Liver (tissue), 3 donors: ENCODE data around the gene PDE4D.

Experiments
- EGR1 ChIP-seq, 2 donors: IDR thresholded peaks; 2 replicates each; pipeline ENCODE4 v1.6.1; 2016 to 2018; ENCODE audit warnings: antibody characterized with exemption in 2 of 2, low read depth in 2 of 2
- FOXA1 ChIP-seq: IDR thresholded peaks from 2 replicates; pipeline ENCODE4 v1.6.1; 2016; ENCODE audit warnings: antibody characterized with exemption
- HNF4A ChIP-seq, 2 donors: conservative IDR thresholded peaks; 2 replicates each; pipeline ENCODE4 v1.6.1; 2016; ENCODE audit warnings: antibody characterized with exemption in 2 of 2, mild to moderate bottlenecking in 2 of 2
- HNF4G ChIP-seq: IDR thresholded peaks from 2 replicates; pipeline ENCODE4 v1.6.1; 2016; ENCODE audit warnings: antibody characterized with exemption
- MAX ChIP-seq: IDR thresholded peaks from 2 replicates; pipeline ENCODE4 v1.6.1; 2016; ENCODE audit warnings: antibody characterized with exemption
- RXRA ChIP-seq, 2 donors: IDR thresholded peaks; 2 replicates each; pipeline ENCODE4 v1.6.1; 2017 to 2018; ENCODE audit warnings: antibody characterized with exemption in 2 of 2, mild to moderate bottlenecking in 1 of 2
- SP1 ChIP-seq: IDR thresholded peaks from 2 replicates; pipeline ENCODE4 v1.6.1; 2018; ENCODE audit warnings: antibody characterized with exemption, mild to moderate bottlenecking
- YY1 ChIP-seq: IDR thresholded peaks from 2 replicates; pipeline ENCODE4 v1.6.1; 2016; ENCODE audit warnings: antibody characterized with exemption, mild to moderate bottlenecking
- TF ChIP-seq, protein P1 (sequence below): IDR thresholded peaks from 2 replicates; pipeline ENCODE4 v1.6.1; 2016; ENCODE audit warnings: antibody characterized with exemption, mild to moderate bottlenecking
- TF ChIP-seq, protein P2 (sequence below): fragments of 150-350 bp; IDR thresholded peaks from 2 replicates; pipeline ENCODE4 v1.5.1; 2017; ENCODE audit warnings: improper control_type of control experiment, low read depth, low read length; ENCODE audit not compliant: missing input control
- donor health status: healthy.
- donor health status: healthy.

DNA sequence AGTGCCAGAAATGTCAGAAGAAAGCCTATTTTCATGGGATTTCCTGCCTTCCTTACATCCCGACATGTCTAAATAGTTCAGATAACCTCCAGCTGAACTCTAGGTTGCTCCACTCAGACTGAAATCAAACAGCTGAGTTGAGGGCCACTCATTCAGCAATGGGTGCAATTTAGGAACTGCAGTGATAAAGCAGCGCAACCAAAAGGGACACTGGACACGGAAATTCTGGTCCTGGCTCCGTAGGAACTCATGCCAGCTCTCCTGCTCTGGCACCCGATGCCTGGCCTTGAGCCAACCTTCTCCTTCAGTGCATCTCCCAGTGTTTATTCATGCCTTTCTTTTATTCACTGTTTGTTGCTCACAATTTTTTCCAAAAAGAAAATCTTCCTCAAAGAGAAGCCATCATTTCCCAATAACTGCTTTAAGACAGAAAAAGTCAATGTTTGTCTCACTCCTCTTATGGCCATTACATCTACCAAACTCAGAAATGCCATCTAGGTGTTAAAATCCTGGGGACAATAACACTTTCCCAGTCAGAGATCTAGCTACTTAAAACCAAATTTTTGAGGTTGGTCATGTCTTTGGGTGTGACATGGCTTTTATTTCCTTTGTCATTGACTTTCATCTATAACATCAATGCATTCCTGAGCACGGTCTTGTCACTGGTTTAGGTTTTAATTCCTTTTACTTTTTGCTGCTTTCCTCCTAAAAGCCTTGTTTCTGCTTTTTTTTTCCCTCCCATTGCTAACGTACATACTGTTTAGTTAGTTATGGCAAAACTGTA, 126.9 kb downstream of the PDE4D start:
- TF ChIP-seq EGR1 (IDR thresholded peaks at IDR 0.05; ENCODE audit: low read depth in 2 of 2) (no peak), MAX (peak; percentile 22), HNF4G (no peak), HNF4A (conservative IDR thresholded peaks at IDR 0.05) (peak; percentile 18 to 51), SP1 (peak; percentile 64), FOXA1 (no peak), YY1 (peak; percentile 56), RXRA (IDR thresholded peaks at IDR 0.05) (peak; percentile 65 to 91)
- TF ChIP-seq, protein P1, sequence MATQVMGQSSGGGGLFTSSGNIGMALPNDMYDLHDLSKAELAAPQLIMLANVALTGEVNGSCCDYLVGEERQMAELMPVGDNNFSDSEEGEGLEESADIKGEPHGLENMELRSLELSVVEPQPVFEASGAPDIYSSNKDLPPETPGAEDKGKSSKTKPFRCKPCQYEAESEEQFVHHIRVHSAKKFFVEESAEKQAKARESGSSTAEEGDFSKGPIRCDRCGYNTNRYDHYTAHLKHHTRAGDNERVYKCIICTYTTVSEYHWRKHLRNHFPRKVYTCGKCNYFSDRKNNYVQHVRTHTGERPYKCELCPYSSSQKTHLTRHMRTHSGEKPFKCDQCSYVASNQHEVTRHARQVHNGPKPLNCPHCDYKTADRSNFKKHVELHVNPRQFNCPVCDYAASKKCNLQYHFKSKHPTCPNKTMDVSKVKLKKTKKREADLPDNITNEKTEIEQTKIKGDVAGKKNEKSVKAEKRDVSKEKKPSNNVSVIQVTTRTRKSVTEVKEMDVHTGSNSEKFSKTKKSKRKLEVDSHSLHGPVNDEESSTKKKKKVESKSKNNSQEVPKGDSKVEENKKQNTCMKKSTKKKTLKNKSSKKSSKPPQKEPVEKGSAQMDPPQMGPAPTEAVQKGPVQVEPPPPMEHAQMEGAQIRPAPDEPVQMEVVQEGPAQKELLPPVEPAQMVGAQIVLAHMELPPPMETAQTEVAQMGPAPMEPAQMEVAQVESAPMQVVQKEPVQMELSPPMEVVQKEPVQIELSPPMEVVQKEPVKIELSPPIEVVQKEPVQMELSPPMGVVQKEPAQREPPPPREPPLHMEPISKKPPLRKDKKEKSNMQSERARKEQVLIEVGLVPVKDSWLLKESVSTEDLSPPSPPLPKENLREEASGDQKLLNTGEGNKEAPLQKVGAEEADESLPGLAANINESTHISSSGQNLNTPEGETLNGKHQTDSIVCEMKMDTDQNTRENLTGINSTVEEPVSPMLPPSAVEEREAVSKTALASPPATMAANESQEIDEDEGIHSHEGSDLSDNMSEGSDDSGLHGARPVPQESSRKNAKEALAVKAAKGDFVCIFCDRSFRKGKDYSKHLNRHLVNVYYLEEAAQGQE = no peak
- TF ChIP-seq, protein P2, sequence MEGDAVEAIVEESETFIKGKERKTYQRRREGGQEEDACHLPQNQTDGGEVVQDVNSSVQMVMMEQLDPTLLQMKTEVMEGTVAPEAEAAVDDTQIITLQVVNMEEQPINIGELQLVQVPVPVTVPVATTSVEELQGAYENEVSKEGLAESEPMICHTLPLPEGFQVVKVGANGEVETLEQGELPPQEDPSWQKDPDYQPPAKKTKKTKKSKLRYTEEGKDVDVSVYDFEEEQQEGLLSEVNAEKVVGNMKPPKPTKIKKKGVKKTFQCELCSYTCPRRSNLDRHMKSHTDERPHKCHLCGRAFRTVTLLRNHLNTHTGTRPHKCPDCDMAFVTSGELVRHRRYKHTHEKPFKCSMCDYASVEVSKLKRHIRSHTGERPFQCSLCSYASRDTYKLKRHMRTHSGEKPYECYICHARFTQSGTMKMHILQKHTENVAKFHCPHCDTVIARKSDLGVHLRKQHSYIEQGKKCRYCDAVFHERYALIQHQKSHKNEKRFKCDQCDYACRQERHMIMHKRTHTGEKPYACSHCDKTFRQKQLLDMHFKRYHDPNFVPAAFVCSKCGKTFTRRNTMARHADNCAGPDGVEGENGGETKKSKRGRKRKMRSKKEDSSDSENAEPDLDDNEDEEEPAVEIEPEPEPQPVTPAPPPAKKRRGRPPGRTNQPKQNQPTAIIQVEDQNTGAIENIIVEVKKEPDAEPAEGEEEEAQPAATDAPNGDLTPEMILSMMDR = no peak
